ENCODE results near the gene CCDC91.

DNA sequence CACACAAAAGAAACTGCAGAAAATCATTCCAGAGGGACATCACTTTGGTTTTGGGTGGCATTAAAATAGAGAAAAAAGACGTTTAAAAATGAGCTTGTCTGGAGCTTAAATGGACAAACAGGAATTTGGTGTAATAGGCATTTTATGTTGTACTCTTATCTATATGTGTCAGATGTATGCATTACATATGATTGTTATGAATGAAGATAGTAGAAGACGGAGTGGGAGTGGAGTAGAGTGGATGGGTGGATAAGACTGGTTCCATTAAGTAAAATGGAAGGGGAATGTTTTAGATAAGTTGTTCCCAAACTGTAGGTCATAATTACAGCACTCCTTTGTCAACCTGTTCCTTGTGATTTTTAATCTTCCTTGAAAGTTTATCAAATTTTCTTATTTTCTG, 1.9 kb downstream of the CCDC91 start:
- TF ChIP-seq TAF1 (IDR thresholded peaks at IDR 0.05; ENCODE audit: low read depth) (no peak), POLR2AphosphoS5 (IDR thresholded peaks at IDR 0.05) (no peak), MXI1 (conservative IDR thresholded peaks at IDR 0.05; ENCODE audit: poor library complexity, severe bottlenecking) (no peak), EZH2 (IDR thresholded peaks at IDR 0.05; ENCODE audit: borderline replicate concordance, insufficient read depth, low read length, poor library complexity, severe bottlenecking) (no peak)
- TF ChIP-seq, protein P1, sequence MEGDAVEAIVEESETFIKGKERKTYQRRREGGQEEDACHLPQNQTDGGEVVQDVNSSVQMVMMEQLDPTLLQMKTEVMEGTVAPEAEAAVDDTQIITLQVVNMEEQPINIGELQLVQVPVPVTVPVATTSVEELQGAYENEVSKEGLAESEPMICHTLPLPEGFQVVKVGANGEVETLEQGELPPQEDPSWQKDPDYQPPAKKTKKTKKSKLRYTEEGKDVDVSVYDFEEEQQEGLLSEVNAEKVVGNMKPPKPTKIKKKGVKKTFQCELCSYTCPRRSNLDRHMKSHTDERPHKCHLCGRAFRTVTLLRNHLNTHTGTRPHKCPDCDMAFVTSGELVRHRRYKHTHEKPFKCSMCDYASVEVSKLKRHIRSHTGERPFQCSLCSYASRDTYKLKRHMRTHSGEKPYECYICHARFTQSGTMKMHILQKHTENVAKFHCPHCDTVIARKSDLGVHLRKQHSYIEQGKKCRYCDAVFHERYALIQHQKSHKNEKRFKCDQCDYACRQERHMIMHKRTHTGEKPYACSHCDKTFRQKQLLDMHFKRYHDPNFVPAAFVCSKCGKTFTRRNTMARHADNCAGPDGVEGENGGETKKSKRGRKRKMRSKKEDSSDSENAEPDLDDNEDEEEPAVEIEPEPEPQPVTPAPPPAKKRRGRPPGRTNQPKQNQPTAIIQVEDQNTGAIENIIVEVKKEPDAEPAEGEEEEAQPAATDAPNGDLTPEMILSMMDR (IDR thresholded peaks at IDR 0.05; ENCODE audit: poor library complexity, severe bottlenecking), result no peak
- TF ChIP-seq, protein P2, sequence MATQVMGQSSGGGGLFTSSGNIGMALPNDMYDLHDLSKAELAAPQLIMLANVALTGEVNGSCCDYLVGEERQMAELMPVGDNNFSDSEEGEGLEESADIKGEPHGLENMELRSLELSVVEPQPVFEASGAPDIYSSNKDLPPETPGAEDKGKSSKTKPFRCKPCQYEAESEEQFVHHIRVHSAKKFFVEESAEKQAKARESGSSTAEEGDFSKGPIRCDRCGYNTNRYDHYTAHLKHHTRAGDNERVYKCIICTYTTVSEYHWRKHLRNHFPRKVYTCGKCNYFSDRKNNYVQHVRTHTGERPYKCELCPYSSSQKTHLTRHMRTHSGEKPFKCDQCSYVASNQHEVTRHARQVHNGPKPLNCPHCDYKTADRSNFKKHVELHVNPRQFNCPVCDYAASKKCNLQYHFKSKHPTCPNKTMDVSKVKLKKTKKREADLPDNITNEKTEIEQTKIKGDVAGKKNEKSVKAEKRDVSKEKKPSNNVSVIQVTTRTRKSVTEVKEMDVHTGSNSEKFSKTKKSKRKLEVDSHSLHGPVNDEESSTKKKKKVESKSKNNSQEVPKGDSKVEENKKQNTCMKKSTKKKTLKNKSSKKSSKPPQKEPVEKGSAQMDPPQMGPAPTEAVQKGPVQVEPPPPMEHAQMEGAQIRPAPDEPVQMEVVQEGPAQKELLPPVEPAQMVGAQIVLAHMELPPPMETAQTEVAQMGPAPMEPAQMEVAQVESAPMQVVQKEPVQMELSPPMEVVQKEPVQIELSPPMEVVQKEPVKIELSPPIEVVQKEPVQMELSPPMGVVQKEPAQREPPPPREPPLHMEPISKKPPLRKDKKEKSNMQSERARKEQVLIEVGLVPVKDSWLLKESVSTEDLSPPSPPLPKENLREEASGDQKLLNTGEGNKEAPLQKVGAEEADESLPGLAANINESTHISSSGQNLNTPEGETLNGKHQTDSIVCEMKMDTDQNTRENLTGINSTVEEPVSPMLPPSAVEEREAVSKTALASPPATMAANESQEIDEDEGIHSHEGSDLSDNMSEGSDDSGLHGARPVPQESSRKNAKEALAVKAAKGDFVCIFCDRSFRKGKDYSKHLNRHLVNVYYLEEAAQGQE (IDR thresholded peaks at IDR 0.05; ENCODE audit: borderline replicate concordance), result no peak

All from neural cell (in vitro differentiated cells).